HTR-8/SVneo (cell line): ENCODE results near the gene ZNF474.
"Not testable (repeated sequence)": the region's sequence is repeated elsewhere in the genome, so short reads cannot be mapped to it uniquely, and the experiment has no call there.

Source experiments
- DNase-seq: peaks from one replicate; pipeline ENCODE4 v3.0.0; 2011; ENCODE audit warnings: low spot score, mixed read lengths; ENCODE audit not compliant: insufficient read length
- FAIRE-seq: peaks from 2 replicates; lab custom pipeline; 2011; peaks lifted over from hg19 to GRCh38; lab: Jason Lieb, UNC

Gene ZNF474

DNA sequence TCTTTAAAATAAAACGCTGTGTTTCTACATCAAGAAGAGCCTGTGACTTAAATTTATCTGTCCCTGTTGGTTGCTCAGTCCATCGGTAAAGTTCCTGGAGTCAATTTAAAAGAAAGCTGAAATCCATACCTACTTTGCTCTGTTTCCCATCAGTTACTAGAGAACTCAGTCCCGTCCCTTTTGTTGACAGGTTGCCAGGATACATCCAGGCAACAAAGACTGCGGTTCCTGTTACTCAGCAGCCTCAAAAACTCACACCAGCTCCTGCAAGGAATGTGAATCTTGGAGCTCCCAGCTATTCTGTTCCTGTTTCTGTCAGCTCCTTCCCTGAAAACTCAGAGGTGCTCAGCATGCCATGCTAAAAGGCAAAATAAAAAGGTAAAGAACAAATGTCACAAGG is at the start of gene ZNF474:
Gene ZNF474 (plus strand): TSS at position 241 of the 400 bp plus-strand sequence. CDS start 22,445 bp downstream, outside the sequence.
- peak; percentile 28 for DNase-seq
- FAIRE-seq: no peak

DNA sequence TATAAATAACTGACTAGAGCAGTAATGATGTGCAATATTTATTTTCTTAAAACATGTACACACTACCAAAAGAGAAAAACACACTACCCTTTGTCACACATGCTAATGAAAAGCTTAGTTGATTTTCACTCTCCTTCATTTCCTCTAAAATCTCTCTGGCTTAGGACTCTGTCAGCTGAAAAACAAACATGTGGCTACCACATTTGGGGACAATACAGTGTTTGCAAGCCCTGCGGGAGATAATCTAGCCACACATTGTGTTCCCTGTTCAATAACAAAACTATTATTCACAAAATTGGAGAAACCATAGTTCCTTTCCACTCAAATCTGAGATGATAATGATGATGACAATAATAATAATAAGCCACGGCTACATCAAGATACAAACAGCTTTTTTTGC is 47.8 kb upstream of the ZNF474 start:
- DNase-seq (no peak), FAIRE-seq (no peak)

DNA sequence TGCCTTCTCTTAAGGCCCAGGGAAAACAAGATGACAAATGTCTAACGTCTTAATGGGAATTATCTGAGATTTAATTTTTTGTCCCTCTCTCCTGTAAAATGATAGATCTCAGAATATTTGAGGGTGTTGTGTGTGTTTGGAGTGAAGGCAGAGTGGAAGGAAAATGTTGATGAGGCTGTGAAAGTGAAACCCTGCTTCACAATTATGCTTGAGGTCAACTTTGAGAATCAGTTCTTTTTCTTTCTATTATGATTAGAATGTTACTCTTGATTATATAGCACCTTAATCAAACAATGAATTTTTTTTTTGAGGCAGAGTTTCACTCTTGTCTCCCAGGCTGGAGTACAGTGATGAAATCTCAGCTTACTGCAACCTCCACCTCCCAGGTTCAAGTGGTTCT is 45.8 kb upstream of the ZNF474 start:
- FAIRE-seq: no peak
- no peak for DNase-seq

DNA sequence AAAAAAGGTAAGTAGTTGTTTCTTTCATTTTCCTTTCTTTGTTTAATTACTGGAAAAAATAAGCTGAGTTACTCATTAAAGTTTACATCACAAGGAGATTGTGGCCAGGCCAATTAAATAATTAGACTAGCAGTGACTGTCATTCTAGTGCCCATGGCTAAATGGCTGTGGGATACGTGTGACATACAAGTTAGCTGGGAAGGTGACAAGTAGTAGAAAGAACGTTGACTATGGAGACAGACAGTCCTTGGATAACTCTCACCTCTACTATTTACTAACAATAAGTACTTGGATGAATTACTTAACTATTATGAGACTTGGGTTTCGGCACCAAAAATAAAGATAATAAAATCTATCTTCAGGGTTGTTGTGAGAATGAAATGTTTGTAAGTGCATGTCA is 44.3 kb upstream of the ZNF474 start:
- DNase-seq: no peak

DNA sequence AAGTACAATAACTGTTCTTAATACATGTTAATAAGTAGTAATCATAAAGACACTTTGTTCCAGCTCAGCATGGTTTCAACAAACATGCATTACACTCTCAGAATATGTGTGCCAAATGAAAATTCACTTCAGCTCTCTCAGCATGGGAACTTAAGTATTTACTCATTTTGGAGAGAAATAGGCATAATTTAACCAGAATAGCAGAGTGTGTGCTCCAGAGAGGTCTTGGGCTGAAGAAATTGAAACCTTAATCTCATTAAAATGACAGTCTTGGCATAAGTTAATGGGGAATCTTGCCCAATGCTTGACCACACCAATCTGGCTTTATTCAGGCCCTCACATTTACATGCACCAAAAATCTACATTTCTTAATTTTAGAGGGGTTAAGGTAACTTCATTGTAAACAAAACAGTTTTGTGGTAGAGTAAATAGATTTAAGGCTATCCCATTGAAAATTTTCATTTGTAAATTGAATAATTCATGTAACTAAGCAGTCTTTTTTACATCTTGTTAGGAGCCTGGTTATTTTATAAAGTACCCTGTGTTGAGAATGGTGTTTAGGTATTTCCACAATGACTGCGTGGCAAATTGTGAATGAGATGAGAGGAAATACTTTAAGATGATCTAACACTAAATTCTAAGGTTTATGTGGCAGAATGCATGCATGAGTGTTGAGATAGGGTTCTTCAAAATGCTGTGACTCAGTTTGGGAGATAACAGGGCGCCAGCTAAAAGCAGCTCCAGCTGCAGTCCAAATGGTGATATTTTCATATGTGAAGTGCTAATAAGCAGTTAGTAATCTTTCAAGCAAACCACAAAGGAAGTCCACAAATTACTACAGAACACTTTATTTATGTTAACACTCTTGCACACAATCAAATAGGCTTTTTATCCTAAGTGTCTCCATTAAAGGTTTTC is 40.0 kb upstream of the ZNF474 start:
- FAIRE-seq (no peak), DNase-seq (no peak)

More for the DNA sequence above, 44.3 kb upstream of the ZNF474 start:
- FAIRE-seq: peak; percentile 28

DNA sequence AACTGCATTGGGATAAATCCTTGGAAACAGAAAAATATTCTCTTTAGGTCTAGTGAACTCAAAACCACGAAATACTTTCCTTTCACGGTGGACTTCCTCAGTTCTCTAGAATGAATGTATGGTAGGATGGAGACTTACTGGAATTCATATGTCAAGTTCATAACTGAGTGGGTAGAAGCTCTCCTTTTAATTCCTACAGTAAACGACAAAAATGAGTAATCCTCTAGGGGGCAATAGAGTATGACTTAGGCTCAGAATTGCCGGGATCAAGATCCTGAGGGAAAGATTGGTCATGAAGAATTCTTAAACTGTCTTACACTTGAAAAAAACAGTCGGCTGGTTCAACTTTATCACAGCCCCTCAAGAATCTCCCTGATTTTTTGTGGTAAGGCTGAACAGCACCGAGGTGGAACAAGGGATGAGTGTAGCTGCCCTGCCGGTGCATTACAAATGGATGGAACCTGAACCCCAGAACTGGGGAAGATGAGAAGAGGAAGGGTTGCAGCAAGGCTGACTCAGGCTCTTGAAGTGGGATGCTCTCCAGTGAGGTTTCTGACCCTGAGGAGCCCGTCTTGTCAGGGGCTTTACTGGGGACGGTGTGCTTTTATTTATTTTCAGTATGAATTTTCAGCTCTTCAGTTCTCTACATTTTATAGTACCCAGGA is 37.3 kb upstream of the ZNF474 start:
- FAIRE-seq: no peak
- no peak for DNase-seq

DNA sequence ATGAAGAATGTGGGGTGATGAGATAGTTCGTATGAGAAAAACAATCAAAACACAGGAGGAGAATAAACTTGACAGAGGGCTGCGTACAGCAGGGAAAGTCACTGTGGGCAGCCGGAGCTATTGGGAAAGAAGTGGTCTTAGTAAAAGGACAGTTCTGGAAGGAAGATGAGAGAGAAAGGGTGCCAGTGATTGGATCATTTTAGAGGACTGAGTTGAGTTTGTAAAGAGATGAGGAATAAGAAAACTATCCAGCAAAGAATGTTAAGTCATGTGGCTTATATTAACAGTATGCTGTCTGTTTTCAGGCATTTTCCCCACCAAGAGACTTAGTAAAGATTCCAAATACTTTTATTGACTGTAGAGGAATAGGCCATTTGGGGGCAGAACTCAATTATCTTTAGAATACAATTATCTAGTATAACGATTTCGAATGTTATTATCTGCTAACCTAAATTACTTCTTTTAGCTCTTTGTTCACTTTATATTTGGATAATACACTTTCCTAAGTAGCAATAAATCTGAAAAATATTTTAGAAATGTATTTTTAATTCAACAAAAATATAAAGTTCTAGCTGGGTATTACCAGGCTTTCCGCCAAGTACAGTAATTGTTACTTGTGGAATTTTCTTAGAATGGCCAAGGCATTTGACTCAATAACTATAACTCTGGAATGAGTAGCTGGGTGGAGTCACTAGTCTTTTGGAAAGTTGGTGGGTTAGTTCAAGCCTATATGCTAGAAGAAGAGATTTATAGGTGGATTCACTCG is 35.7 kb upstream of the ZNF474 start:
- DNase-seq: no peak
- no peak for FAIRE-seq

DNA sequence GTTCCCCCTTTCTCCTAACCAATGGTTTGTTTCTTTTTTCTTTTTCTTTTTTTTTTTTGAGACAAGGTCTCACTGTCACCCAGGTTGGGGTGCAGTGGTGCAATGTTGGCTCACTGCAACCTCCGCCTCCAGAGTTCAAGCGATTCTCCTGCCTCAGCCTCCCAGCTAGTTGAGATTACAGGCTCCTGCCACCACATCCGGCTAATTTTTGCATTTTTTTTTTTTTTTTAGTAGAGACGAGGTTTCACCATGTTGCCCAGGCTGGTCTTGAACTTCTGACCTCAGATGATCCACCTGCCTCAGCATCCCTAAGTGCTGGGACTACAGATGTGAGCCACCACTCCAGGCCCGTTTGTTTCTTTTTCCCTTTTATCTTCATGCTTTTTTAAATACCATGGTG is 35.1 kb upstream of the ZNF474 start:
- not testable (repeated sequence) for DNase-seq, FAIRE-seq

DNA sequence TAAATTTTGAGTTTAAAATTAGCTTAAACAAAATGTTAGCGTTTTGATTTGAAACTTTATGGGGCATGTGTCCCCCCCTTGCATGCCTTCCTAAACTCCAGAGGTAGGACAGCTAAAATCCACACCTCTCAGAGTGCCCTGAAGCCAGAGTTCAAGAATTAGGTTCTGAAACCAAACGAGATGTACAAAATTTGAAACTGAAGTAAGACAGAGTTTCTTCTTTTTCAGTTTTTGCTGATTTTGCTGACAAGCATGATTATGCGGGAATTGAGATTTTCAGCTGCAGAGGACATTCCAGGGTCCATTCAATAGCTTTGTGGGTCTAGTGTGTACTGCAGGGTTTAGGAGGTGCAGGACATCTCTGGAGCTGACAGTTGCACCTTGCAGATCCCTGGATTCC is 34.2 kb upstream of the ZNF474 start:
- DNase-seq: no peak
- no peak for FAIRE-seq

DNA sequence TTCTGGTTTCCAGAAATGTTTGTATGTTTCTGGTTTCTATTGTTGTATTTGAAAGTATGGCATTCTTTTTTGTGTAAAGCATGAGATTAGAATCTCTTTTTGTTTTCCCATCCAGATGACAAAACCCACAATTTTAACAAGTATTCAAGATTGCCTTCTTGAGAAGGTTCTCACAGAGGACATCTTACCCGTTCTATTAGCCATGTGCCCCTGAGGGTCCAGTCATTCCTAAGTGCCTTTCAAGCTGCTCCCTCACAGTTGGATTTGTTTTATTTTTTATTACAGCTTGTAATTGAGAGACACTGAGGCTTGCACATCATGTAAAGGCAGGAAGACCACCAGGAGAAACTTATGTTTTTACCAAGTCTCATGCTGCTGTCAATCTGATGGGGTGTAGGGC is 32.0 kb upstream of the ZNF474 start:
- no peak for FAIRE-seq
- DNase-seq: no peak

DNA sequence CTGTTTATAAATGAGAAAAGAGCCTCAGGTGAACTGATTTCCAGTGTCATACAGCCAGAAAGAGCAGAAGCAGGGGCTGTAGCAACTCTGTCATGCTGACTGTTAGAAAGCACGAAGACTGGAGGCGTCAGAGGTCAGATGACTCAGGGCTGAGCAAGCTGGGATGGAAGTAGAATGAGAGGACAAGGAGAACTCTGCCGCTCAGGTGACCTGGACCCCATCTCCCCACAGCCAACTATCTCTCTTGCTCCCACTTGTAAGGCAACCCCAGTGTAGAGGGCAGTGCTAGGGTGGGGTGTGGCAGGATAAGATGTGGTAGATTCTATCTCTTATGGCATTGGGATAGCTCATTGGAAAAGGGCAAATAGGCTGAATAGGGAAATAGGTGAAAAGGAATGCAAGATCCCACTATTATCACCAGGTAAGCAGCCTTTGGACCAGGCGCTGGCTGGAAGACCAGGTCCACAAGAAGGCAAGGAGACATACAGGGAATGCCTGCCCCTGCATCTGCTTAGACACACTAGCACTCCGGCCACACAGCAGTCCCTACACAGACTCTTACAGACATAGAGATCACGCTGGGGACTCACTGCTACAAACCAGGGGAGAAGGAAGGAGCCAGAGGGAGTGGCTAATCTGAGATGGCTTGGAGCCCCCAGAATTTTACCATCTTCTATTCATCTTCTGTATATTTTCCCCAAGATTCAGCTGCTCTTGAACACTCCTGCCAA is 30.1 kb upstream of the ZNF474 start:
- FAIRE-seq (peak; percentile 58), DNase-seq (no peak)

DNA sequence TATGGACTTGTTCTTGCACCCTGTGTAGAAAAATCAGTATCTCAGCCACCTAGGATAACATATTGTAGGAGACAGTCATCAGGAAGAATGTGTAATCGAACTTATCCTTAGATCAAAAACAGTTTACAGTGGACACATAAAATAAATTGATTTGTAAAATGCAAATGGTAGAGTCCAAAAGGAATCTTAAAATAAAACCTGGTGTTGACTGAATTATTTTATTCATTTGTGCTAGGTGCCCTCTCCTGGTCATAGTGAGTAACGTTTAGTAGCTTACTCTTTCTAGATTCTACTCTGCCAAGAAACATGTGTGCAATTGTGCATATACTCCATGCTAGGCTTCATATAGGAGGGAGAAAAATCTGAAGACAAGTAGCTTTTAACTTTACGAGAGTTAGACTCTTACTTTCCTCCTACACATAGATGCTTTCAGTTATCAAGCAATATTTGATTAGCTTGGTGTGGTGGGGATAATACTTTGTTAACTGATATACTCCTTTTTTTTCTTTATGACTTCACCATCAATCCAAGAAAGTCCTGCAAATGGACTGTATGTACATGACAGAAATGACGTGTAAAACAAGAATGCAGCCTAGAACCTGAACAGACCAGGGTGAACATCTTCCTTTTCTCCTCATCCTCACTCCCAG is 27.6 kb upstream of the ZNF474 start:
- DNase-seq: peak; percentile 26
- FAIRE-seq: no peak

DNA sequence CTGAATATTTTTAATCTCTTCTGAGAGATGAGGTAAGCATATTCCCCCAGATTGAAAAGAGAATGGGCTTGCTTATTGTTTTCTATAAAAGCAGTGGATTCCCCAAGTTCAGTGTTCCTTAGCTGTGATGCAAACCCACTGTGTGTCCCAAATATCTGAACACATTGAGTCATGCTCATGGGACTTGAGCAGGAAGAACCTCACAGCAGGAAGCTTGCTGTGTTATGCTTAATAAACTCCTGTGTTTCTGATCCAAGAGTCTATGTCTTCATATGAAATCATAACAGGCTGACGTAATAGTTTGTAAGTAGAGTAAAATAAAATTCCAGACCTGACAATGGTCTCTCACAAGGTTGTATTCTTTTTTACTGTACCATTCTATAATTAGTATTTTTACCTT is 26.5 kb upstream of the ZNF474 start:
- no peak for FAIRE-seq

DNA sequence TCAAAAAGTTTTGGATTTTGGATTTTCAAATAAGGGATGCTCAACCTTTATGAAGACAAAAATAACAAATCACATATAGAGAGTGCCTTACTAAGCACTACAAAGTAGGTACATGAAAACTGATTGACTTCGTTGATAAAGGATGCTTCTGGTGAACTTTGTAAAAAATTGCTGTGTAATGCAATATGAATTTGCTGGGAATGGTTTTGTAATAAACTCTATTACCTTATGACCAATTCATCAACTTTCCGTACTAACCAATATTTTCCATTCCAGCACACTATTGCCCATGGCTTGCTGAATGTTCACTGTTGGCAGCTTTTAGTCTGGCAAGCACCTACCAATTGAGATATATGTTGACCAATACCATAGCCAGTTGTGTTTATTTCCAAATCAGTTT is 23.4 kb upstream of the ZNF474 start:
- FAIRE-seq: no peak

More for the DNA sequence above, 26.5 kb upstream of the ZNF474 start:
- no peak for DNase-seq

DNA sequence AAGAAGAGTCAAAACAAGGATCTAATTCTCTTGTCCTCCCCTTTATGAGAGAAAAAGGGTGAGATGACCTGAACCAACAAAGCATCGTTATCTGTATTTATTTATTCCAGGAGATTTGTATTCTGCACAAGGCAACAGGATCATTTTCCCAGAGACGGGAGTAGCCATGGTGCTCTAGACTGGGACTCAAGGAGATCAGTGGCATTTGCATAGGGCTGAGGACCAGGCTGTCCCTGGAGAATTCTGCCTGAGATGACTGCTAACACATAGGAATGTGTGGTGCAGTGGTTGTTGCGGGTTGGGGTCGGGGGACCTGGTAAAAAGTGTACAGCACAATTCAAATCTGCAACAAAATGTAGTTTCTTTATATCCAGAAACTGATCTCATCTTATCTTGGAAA is 22.3 kb upstream of the ZNF474 start:
- no peak for FAIRE-seq
- no peak for DNase-seq

More for the DNA sequence above, 23.4 kb upstream of the ZNF474 start:
- DNase-seq: no peak

DNA sequence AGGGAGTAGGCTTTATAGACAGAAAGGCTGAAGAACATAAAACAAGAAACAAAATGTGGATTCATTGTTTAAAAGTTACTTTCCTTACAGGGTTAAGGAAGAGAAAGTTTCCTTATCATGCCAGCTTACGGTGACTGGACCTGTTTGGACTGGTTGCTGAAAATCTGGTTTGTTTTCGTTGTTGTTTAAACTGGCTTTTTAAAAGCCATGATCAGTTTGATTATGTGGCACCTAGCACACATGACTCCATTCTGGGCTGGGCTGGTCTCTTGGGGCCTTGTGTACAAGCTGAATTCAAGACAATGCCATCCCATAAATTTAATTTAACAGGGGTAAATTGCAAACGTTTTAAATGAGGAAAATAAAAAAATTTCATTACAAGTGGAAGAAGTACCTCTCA is 18.4 kb upstream of the ZNF474 start:
- DNase-seq (no peak), FAIRE-seq (no peak)

DNA sequence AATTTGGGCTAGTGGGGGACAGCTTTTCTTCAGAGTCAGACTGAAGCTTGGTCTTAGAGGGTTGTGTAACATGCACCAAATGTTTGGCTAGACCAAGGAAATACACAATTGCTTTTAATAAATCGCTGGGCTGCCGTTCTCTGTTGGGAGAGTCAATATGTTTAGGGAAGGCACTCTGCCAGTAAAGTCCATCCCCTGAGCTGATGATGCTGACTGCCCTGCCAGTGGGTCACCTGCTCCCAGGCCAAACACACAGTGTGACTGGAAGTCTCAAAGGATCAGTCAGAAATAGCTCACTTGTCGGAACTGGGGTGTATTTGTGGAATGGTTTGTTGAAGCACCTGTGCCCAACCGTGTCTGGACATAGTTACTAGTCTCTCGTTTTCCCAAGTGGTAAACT is 17.9 kb upstream of the ZNF474 start:
- FAIRE-seq: no peak
- no peak for DNase-seq

DNA sequence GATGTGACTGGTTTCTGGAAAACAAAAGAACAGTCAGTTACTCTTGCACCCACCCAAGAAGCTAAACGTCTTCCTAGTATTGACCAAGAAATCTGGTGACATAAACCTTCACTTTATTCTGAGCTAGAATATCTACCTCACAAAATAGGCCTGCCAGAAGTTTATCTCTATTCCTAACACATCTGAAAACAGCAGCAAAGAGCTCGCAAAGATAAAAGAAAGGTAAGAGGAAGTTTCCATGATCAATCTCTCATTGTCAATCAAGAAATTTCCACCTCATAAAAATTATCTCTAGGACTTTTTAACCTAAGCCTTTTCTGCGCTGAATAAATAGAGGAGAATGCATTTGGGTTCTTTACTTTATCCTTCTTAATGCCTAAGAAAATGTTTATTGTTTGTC is 17.3 kb upstream of the ZNF474 start:
- DNase-seq (no peak), FAIRE-seq (no peak)

DNA sequence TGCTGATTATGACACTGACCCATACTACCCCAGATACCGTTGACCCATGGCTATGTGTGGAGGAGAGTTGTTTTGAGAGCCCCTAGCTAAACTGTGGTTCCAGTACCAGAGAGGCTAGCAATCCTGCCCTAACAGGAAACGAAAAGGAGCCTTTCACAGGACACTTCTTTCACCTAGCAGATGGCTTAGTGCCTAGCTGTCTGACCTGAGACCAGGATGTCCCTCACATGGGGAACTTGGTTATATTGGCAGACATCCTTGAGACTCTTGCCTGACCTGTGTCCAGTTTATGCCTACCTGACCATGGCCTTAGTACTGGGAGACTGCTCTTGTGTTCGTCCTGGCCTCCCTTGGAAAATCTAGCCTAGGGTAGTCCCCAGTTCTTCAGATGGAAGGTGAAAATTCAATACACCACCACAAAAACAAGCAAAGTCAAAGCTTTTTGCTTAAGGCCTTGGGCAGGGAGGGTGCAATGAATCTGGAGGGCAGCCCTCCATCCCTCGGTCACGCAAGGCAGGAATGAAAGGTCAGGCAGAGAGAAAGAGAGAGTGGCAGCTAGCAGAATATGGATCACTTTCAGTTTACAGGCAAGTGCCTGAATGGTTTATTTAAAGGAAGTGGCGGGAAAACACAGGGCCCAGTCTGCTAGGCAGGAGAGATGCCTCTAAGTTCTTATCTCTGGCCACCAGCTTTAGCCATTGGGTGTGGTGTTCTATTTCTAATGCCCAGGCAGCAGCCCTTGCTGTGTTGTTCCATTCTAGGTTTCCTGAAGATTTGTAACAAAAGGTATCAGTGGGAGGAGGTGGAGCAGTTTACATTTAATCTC is 16.4 kb upstream of the ZNF474 start:
- DNase-seq: no peak
- no peak for FAIRE-seq
